Prostate gland (tissue), 2 donors: Measurements from ENCODE around the gene IFNA13. TPM values are rescaled to one million over a fixed set of nuclear protein-coding genes. Genes with fewer than 3 reads are reported as not detected.

Experiments used
- DNase-seq: peaks from one replicate; pipeline ENCODE4 v3.0.0-alpha.2; 2019; ENCODE audit warnings: low spot score
- H3K27ac ChIP-seq, 2 donors: fragments of 200-600 bp; sonication (generic); 2 replicates each; pipeline ENCODE4 v1.5.1; 2017 to 2019
- H3K27me3 ChIP-seq: fragments of 200-600 bp; sonication (generic); replicated peaks from 2 replicates; pipeline ENCODE4 v1.5.1; 2019; ENCODE audit not compliant: insufficient read depth
- H3K36me3 ChIP-seq, 2 donors: fragments of 200-600 bp; sonication (generic); 1 replicate in 1 of 2; 2 replicates in 1 of 2; pipeline versions ENCODE4 v1.5.1 to v1.8.1; 2017 to 2019
- H3K4me1 ChIP-seq: fragments of 200-600 bp; sonication (generic); replicated peaks from 2 replicates; pipeline ENCODE4 v1.5.1; 2019
- H3K4me3 ChIP-seq, 2 donors: fragments of 200-600 bp; sonication (generic); 2 replicates each; pipeline ENCODE4 v1.5.1; 2017 to 2019
- H3K9me3 ChIP-seq: fragments of 200-600 bp; sonication (generic); 2 replicates; pipeline ENCODE4 v1.5.1; 2017
- CTCF ChIP-seq, 4 experiments: fragments of 200-600 bp in 2 of 4; fragments of 450-650 bp in 2 of 4; sonication (generic) in 2 of 4; IDR thresholded peaks; 1 replicate in 3 of 4; 2 replicates in 1 of 4; pipeline ENCODE4 v1.5.1; 2016 to 2019; ENCODE audit warnings: antibody characterized with exemption in 4 of 4, mild to moderate bottlenecking in 2 of 4, moderate library complexity in 2 of 4
- POLR2A ChIP-seq: fragments of 450-650 bp; IDR thresholded peaks from one replicate; pipeline ENCODE4 v1.6.1; 2016; ENCODE audit warnings: antibody characterized with exemption, mild to moderate bottlenecking
- POLR2AphosphoS5 ChIP-seq: sonication (generic); formaldehyde crosslinking; IDR thresholded peaks from one replicate; pipeline ENCODE4 v1.6.1; 2017; ENCODE audit warnings: antibody characterized with exemption
- WGBS: methylation state at CpG from one replicate; pipeline ENCODE4 v1.1.5; 2018; 5-methylcytosine and 5-hydroxymethylcytosine counted together
- intact Hi-C: fragments of 100-400 bp; cut with DNase I; formaldehyde crosslinking; loops from one replicate; pipeline ENCODE4 v1.14.2; 2022
- total RNA-seq, 2 donors: library from RNA; depleted of rRNA; stranded (reverse); fragments of >200 nt; gene quantifications; one replicate each; pipeline ENCODE4 v1.1.0, GENCODE V29; 2016

IFNA13 gene
- total RNA-seq, 2 donors from 2014 or later = not detected

GRCh38 chr9:21326526-21327139, 41.2 kb downstream of the IFNA13 start:
- no peak for DNase-seq
- H3K4me3 ChIP-seq = no peak overlapping the region
- no peaks in the 10 kb centered on the region for H3K9me3 ChIP-seq

DNA sequence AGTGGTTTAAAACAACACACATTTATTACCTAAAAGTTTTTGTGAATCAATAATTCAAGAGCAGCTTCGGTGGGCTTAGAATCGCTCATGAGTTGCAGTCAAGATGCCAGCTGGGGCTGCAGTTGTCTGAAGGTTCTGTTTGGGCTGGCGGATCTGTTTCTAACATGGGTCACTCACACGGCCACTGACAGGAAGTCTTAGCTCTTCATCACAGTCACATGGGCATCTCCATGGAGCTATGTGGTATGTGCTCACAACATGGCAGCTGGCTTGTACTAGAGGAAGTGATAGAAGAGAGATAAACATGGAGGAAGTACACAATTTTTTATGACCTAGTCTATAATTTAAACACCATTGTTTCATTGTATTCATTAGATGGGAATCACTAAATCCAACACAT, 43.8 kb downstream of the IFNA13 start:
- 91% methylated on average over 4 of the region's 4 CpGs for WGBS
- H3K27me3 ChIP-seq = no peaks in the 10 kb centered on the region
- no peak for TF ChIP-seq CTCF (IDR thresholded peaks at IDR 0.05)
- TF ChIP-seq POLR2AphosphoS5 = no peak
- no peak for TF ChIP-seq POLR2A
- H3K4me3 ChIP-seq = no peak overlapping the region
- DNase-seq = no peak
- H3K9me3 ChIP-seq = no peaks in the 10 kb centered on the region
- H3K27ac ChIP-seq = no peak overlapping the region
- no peaks in the 10 kb centered on the region for H3K36me3 ChIP-seq
- no peaks in the 10 kb centered on the region for H3K4me1 ChIP-seq
- intact Hi-C loops = no loop called here

More at GRCh38 chr9:21326526-21327139, 41.2 kb downstream of the IFNA13 start:
- WGBS = 38% methylated on average over 2 of the region's 2 CpGs
- Histone ChIP-seq H3K27ac (no peak overlapping the region), H3K4me1 (no peaks in the 10 kb centered on the region), H3K27me3 (no peaks in the 10 kb centered on the region), H3K36me3 (no peaks in the 10 kb centered on the region)
- TF ChIP-seq POLR2A = no peak
- peak in 3 of 4 experiments; percentile 54 to 69 (median 59) for TF ChIP-seq CTCF (IDR thresholded peaks at IDR 0.05)
- TF ChIP-seq POLR2AphosphoS5 = no peak
- intact Hi-C loops = no loop called here

DNA sequence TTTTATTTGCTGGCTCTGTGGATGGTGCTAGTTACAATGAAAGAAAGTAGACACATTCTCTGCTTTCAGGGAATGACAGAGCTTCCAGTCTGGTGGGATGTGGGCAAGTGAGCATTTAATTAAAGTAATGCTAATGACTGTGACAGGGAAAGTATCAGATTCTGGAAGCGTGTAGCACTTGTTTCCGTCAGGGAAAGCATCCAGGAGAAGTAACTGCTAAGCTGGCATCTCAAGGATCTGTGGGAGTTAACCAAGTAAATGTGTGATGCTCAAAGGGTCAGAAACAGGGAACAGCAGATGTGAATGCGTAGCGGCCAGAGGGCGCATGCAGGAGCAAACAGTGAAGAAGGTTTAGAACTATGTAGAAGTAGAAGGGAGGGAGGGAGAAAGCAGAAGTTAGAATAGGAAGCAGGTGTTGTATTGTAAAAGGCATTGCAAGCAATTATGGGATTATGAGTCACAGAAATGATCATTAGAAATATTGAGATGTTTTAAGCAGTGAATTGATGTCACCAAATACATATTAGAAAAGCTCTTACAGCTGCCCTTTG, 44.9 kb downstream of the IFNA13 start:
- no peaks in the 10 kb centered on the region for H3K4me1 ChIP-seq
- intact Hi-C loops = no loop called here
- no peaks in the 10 kb centered on the region for H3K9me3 ChIP-seq
- no peaks in the 10 kb centered on the region for H3K36me3 ChIP-seq
- H3K27me3 ChIP-seq = no peaks in the 10 kb centered on the region
- no peak overlapping the region for H3K27ac ChIP-seq
- H3K4me3 ChIP-seq = no peak overlapping the region
- no peak for TF ChIP-seq POLR2A
- no peak for TF ChIP-seq CTCF (IDR thresholded peaks at IDR 0.05)
- TF ChIP-seq POLR2AphosphoS5 = no peak
- DNase-seq = no peak
- 90% methylated on average over 5 of the region's 5 CpGs for WGBS

GRCh38 chr9:21320465-21320864, 47.4 kb downstream of the IFNA13 start:
- H3K27me3 ChIP-seq = no peaks in the 10 kb centered on the region
- intact Hi-C loops = no loop called here
- no peaks in the 10 kb centered on the region for H3K36me3 ChIP-seq
- peaks cover 10% of the 10 kb centered on the region for H3K4me1 ChIP-seq
- H3K4me3 ChIP-seq = no peak overlapping the region
- 41% methylated on average over 2 of the region's 2 CpGs for WGBS
- H3K27ac ChIP-seq = no peak overlapping the region
- TF ChIP-seq POLR2A = no peak
- TF ChIP-seq POLR2AphosphoS5 = no peak
- TF ChIP-seq CTCF (IDR thresholded peaks at IDR 0.05) = no peak
- H3K9me3 ChIP-seq = no peaks in the 10 kb centered on the region
- no peak for DNase-seq
